Lower leg skin (tissue), 4 donors: ENCODE data around the gene TBC1D22A. TPM values are rescaled to one million over a fixed set of nuclear protein-coding genes. Genes with fewer than 3 reads are reported as not detected.

Source experiments
- DNase-seq, 2 donors: peaks; one replicate each; pipeline ENCODE4 v3.0.0-alpha.2; 2019; ENCODE audit warnings: low spot score in 2 of 2
- H3K4me3 ChIP-seq: fragments of 200-600 bp; sonication (generic); 2 replicates; pipeline ENCODE4 v1.5.1; 2017; ENCODE audit warnings: mild to moderate bottlenecking, low read depth; ENCODE audit not compliant: poor library complexity, severe bottlenecking
- CTCF ChIP-seq, 3 donors: fragments of 450-650 bp; IDR thresholded peaks; one replicate each; pipeline ENCODE4 v1.5.1; 2016; ENCODE audit warnings: antibody characterized with exemption in 3 of 3, mild to moderate bottlenecking in 3 of 3, moderate library complexity in 2 of 3
- POLR2A ChIP-seq, 2 donors: fragments of 450-650 bp; IDR thresholded peaks; one replicate each; pipeline ENCODE4 v1.6.1; 2016 to 2017; ENCODE audit warnings: antibody characterized with exemption in 2 of 2, mild to moderate bottlenecking in 1 of 2, moderate library complexity in 1 of 2
- WGBS, 2 donors: methylation state at CpG; one replicate each; pipeline ENCODE4 v1.1.5; 2018; 5-methylcytosine and 5-hydroxymethylcytosine counted together
- intact Hi-C: fragments of 100-400 bp; cut with DNase I; formaldehyde crosslinking; loops from one replicate; pipeline ENCODE4 v1.15.0; 2023; ENCODE audit warnings: low total_unique reads
- total RNA-seq, 4 donors: library from RNA; depleted of rRNA; stranded (reverse); fragments of >200 nt; gene quantifications; one replicate each; pipeline ENCODE4 v1.1.0, GENCODE V29; 2016

TBC1D22A gene
- total RNA-seq, 4 donors from 2014 or later = 21.8 to 32.3 (median 31.6) TPM

- DNase-seq = peak in 1 of 2 donors; percentile 81
- no peak overlapping the region for H3K4me3 ChIP-seq
- TF ChIP-seq CTCF (IDR thresholded peaks at IDR 0.05) (no peak), POLR2A (IDR thresholded peaks at IDR 0.05) (no peak)
- intact Hi-C loops = no loop called here
- 83 to 84% methylated on average over 13 of the region's 13 CpGs for WGBS, 2 donors
Observed at GRCh38 chr22:47205081-47205491, 442.6 kb downstream of the TBC1D22A start.

- peak in 1 of 2 donors; percentile 78 for DNase-seq
- 89 to 91% methylated on average over 10 of the region's 10 CpGs for WGBS, 2 donors
- intact Hi-C loops = no loop called here
- TF ChIP-seq POLR2A (IDR thresholded peaks at IDR 0.05) = no peak
- TF ChIP-seq CTCF (IDR thresholded peaks at IDR 0.05) = no peak
- H3K4me3 ChIP-seq = no peak overlapping the region
Observed at GRCh38 chr22:47205554-47205953, 443.1 kb downstream of the TBC1D22A start.

GRCh38 chr22:47206164-47206563 is 443.7 kb downstream of the TBC1D22A start:
- TF ChIP-seq POLR2A (IDR thresholded peaks at IDR 0.05) (no peak), CTCF (IDR thresholded peaks at IDR 0.05) (no peak)
- intact Hi-C loops = no loop called here
- H3K4me3 ChIP-seq = no peak overlapping the region
- 82% methylated on average over 3 of the region's 3 CpGs for WGBS, 2 donors
- DNase-seq = peak in 1 of 2 donors; percentile 43

- WGBS, 2 donors = 83 to 86% methylated on average over 9 of the region's 9 CpGs
- peak in 1 of 2 donors; percentile 63 for DNase-seq
- intact Hi-C loops = no loop called here
- TF ChIP-seq CTCF (IDR thresholded peaks at IDR 0.05) (no peak), POLR2A (IDR thresholded peaks at IDR 0.05) (no peak)
- H3K4me3 ChIP-seq = no peak overlapping the region
Observed at GRCh38 chr22:47206666-47207218, 444.3 kb downstream of the TBC1D22A start.

GRCh38 chr22:47207387-47207786 is 444.9 kb downstream of the TBC1D22A start:
- DNase-seq = peak in 1 of 2 donors; percentile 75
- intact Hi-C loops = no loop called here
- WGBS, 2 donors = 92 to 95% methylated on average over 6 of the region's 6 CpGs
- TF ChIP-seq CTCF (IDR thresholded peaks at IDR 0.05) (no peak), POLR2A (IDR thresholded peaks at IDR 0.05) (no peak)
- H3K4me3 ChIP-seq = no peak overlapping the region
